ENCODE data around the gene KRT86.

- TF ChIP-seq CTCF (IDR thresholded peaks at IDR 0.05) (no peak), POLR2A (IDR thresholded peaks at IDR 0.05) (no peak)
Observed at GRCh38 chr12:52226446-52226845, 48.0 kb upstream of the KRT86 start.
